Epidermal melanocyte (primary cell): Measurements from ENCODE around the gene PDIA5.

ENCODE experiments used
- DNase-seq: peaks from one replicate; pipeline ENCODE4 v3.0.0; 2011; ENCODE audit warnings: low spot score; ENCODE audit not compliant: insufficient read length

Gene PDIA5

GRCh38 chr3:123113889-123114450 is 47.1 kb downstream of the PDIA5 start:
- no peak for DNase-seq

- no peak for DNase-seq
Observed at GRCh38 chr3:123116116-123116515, 49.3 kb downstream of the PDIA5 start.

GRCh38 chr3:123119388-123119787 is 52.6 kb downstream of the PDIA5 start:
- DNase-seq, result no peak

- DNase-seq, result no peak
Observed at GRCh38 chr3:123119802-123120201, 53.0 kb downstream of the PDIA5 start.

GRCh38 chr3:123120573-123120972 is 53.7 kb downstream of the PDIA5 start:
- no peak for DNase-seq

GRCh38 chr3:123122057-123122456 is 55.2 kb downstream of the PDIA5 start:
- DNase-seq, result no peak

GRCh38 chr3:123122525-123123315 is 55.9 kb downstream of the PDIA5 start:
- no peak for DNase-seq

- DNase-seq, result no peak
Observed at GRCh38 chr3:123123716-123124616, 57.1 kb downstream of the PDIA5 start.

GRCh38 chr3:123124971-123125370 is 58.1 kb downstream of the PDIA5 start:
- no peak for DNase-seq

GRCh38 chr3:123126031-123126430 is 59.2 kb downstream of the PDIA5 start:
- DNase-seq, result no peak

- no peak for DNase-seq
Observed at GRCh38 chr3:123126653-123127052, 59.8 kb downstream of the PDIA5 start.

GRCh38 chr3:123129092-123129491 is 62.3 kb downstream of the PDIA5 start:
- no peak for DNase-seq

- DNase-seq, result no peak
Observed at GRCh38 chr3:123129532-123129931, 62.7 kb downstream of the PDIA5 start.

- DNase-seq, result no peak
Observed at GRCh38 chr3:123130079-123130750, 63.4 kb downstream of the PDIA5 start.

- no peak for DNase-seq
Observed at GRCh38 chr3:123134671-123135070, 67.8 kb downstream of the PDIA5 start.

GRCh38 chr3:123137001-123137400 is 70.2 kb downstream of the PDIA5 start:
- no peak for DNase-seq

GRCh38 chr3:123138839-123139444 is 72.1 kb downstream of the PDIA5 start:
- no peak for DNase-seq

GRCh38 chr3:123139522-123139921 is 72.7 kb downstream of the PDIA5 start:
- DNase-seq, result no peak

GRCh38 chr3:123140550-123140949 is 73.7 kb downstream of the PDIA5 start:
- no peak for DNase-seq

GRCh38 chr3:123141276-123141675 is 74.5 kb downstream of the PDIA5 start:
- no peak for DNase-seq
